H9 (cell line): ENCODE results near the gene IGLL1. TPM values are rescaled to one million over a fixed set of nuclear protein-coding genes. Genes with fewer than 3 reads are reported as not detected.
"Not testable (repeated sequence)": the region's sequence is repeated elsewhere in the genome, so short reads cannot be mapped to it uniquely, and the experiment has no call there.

Experiments
- DNase-seq: peaks from one replicate; pipeline ENCODE4 v3.0.0-alpha.2; 2017
- H2AFZ ChIP-seq: one replicate; pipeline ENCODE4 v1.6.1; 2013; ENCODE audit warnings: mild to moderate bottlenecking, low read length, control low read depth, moderate library complexity
- H2AK5ac ChIP-seq: 2 replicates; pipeline ENCODE4 v1.6.1; 2013; ENCODE audit warnings: low read length, control low read depth, mixed read lengths; ENCODE audit not compliant: insufficient read length
- H2BK120ac ChIP-seq: one replicate; pipeline ENCODE4 v1.6.1; 2013; ENCODE audit warnings: low read depth, mild to moderate bottlenecking, low read length, control low read depth, inconsistent platforms; ENCODE audit not compliant: poor library complexity, severe bottlenecking
- H2BK12ac ChIP-seq: 2 replicates; pipeline ENCODE4 v1.6.1; 2013; ENCODE audit warnings: low read length, control low read depth, mixed read lengths, low read depth; ENCODE audit not compliant: insufficient read length
- H2BK15ac ChIP-seq: 2 replicates; pipeline ENCODE4 v1.6.1; 2013; ENCODE audit warnings: low read depth, low read length, control low read depth
- H2BK20ac ChIP-seq: one replicate; pipeline ENCODE4 v1.6.1; 2013; ENCODE audit warnings: low read depth, mild to moderate bottlenecking, low read length, control low read depth, inconsistent platforms; ENCODE audit not compliant: poor library complexity, severe bottlenecking
- H2BK5ac ChIP-seq: 2 replicates; pipeline ENCODE4 v1.6.1; 2013; ENCODE audit warnings: low read length, control low read depth, mixed read lengths; ENCODE audit not compliant: insufficient read length
- H3K14ac ChIP-seq: 2 replicates; pipeline ENCODE4 v1.6.1; 2013; ENCODE audit warnings: low read length, control low read depth; ENCODE audit not compliant: insufficient read depth
- H3K18ac ChIP-seq: 2 replicates; pipeline ENCODE4 v1.6.1; 2013; ENCODE audit warnings: low read depth, mild to moderate bottlenecking, mixed read lengths, low read length, control low read depth; ENCODE audit not compliant: insufficient read length
- H3K23ac ChIP-seq: 2 replicates; pipeline ENCODE4 v1.6.1; 2013; ENCODE audit warnings: low read length, control low read depth, mixed read lengths, low read depth; ENCODE audit not compliant: insufficient read length
- H3K23me2 ChIP-seq: 2 replicates; pipeline ENCODE4 v1.6.1; 2013; ENCODE audit warnings: low read depth, mild to moderate bottlenecking, mixed read lengths, low read length, control low read depth; ENCODE audit not compliant: insufficient read length, poor library complexity, severe bottlenecking
- H3K27ac ChIP-seq: 2 replicates; pipeline ENCODE4 v1.5.1; 2013; ENCODE audit warnings: low read length, control low read depth, mixed read lengths, low read depth; ENCODE audit not compliant: insufficient read length
- H3K27me3 ChIP-seq: 2 replicates; pipeline ENCODE4 v1.6.1; 2013; ENCODE audit warnings: low read length, control low read depth, inconsistent platforms; ENCODE audit not compliant: insufficient read depth
- H3K4ac ChIP-seq: 2 replicates; pipeline ENCODE4 v1.6.1; 2013; ENCODE audit warnings: low read depth, mild to moderate bottlenecking, control low read depth, inconsistent platforms, low read length, moderate library complexity
- H3K4me1 ChIP-seq: 2 replicates; pipeline ENCODE4 v1.6.1; 2013; ENCODE audit warnings: low read length, control low read depth, inconsistent platforms; ENCODE audit not compliant: insufficient read depth
- H3K4me2 ChIP-seq: 2 replicates; pipeline ENCODE4 v1.6.1; 2013; ENCODE audit warnings: low read length, control low read depth, mixed read lengths; ENCODE audit not compliant: insufficient read length, insufficient read depth
- H3K56ac ChIP-seq: 2 replicates; pipeline ENCODE4 v1.6.1; 2013; ENCODE audit warnings: low read depth, mild to moderate bottlenecking, mixed read lengths, low read length, control low read depth; ENCODE audit not compliant: insufficient read length
- H3K79me1 ChIP-seq: 2 replicates; pipeline ENCODE4 v1.6.1; 2013; ENCODE audit warnings: low read depth, mild to moderate bottlenecking, moderate library complexity, low read length, control low read depth, inconsistent platforms; ENCODE audit not compliant: insufficient read depth, poor library complexity, severe bottlenecking
- H3K79me2 ChIP-seq: 2 replicates; pipeline ENCODE4 v1.6.1; 2013; ENCODE audit warnings: low read length, control low read depth, inconsistent platforms; ENCODE audit not compliant: insufficient read depth
- H3K9ac ChIP-seq: 2 replicates; pipeline ENCODE4 v1.6.1; 2013; ENCODE audit warnings: low read length, control low read depth, mixed read lengths; ENCODE audit not compliant: insufficient read length; ENCODE audit errors: extremely low read depth
- H3K9me3 ChIP-seq: one replicate; pipeline ENCODE4 v1.6.1; 2013; ENCODE audit warnings: low read depth, low read length, inconsistent platforms; ENCODE audit not compliant: control insufficient read depth
- H3T11ph ChIP-seq: one replicate; pipeline ENCODE4 v1.6.1; 2013; ENCODE audit warnings: mild to moderate bottlenecking, low read length, control low read depth, inconsistent platforms
- H4K20me1 ChIP-seq: one replicate; pipeline ENCODE4 v1.6.1; 2013; ENCODE audit not compliant: control insufficient read depth, insufficient read length, insufficient read depth
- H4K5ac ChIP-seq: 2 replicates; pipeline ENCODE4 v1.6.1; 2013; ENCODE audit warnings: low read depth, mild to moderate bottlenecking, mixed read lengths, low read length, control low read depth; ENCODE audit not compliant: insufficient read length
- H4K8ac ChIP-seq: replicated peaks from 2 replicates; pipeline ENCODE4 v1.6.1; 2013; ENCODE audit warnings: low read length, control low read depth, mixed read lengths, low read depth; ENCODE audit not compliant: insufficient read length
- H4K91ac ChIP-seq: 2 replicates; pipeline ENCODE4 v1.6.1; 2013; ENCODE audit warnings: low read depth, mild to moderate bottlenecking, moderate library complexity, mixed read lengths, low read length, control low read depth; ENCODE audit not compliant: insufficient read length
- H3K27ac Mint-ChIP-seq, 3 experiments: 2 replicates in 2 of 3; 3 replicates in 1 of 3; pipeline ENCODE4 v1.8.0; 2020 to 2021; ENCODE audit warnings: mixed read lengths in 3 of 3, mild to moderate bottlenecking in 1 of 3, moderate library complexity in 1 of 3
- H3K27me3 Mint-ChIP-seq: 2 replicates; pipeline ENCODE4 v1.8.0; 2021; ENCODE audit warnings: low read depth, mild to moderate bottlenecking, moderate library complexity, mixed read lengths
- H3K36me3 Mint-ChIP-seq, 3 experiments: 2 replicates in 2 of 3; 3 replicates in 1 of 3; pipeline ENCODE4 v1.8.0; 2020 to 2021; ENCODE audit warnings: low read depth in 3 of 3, mixed read lengths in 3 of 3; ENCODE audit not compliant: insufficient read depth in 1 of 3
- H3K4me1 Mint-ChIP-seq, 2 experiments: 2 replicates each; pipeline ENCODE4 v1.8.0; 2020; ENCODE audit warnings: mixed read lengths in 2 of 2
- H3K4me3 Mint-ChIP-seq, 2 experiments: 2 replicates in 1 of 2; 3 replicates in 1 of 2; pipeline ENCODE4 v1.8.0; 2020 to 2021; ENCODE audit warnings: mild to moderate bottlenecking in 2 of 2, mixed read lengths in 2 of 2, moderate library complexity in 1 of 2
- H3K9me3 Mint-ChIP-seq, 2 experiments: 2 replicates in 1 of 2; 3 replicates in 1 of 2; pipeline ENCODE4 v1.8.0; 2020; ENCODE audit warnings: mild to moderate bottlenecking in 2 of 2, mixed read lengths in 2 of 2, moderate library complexity in 1 of 2
- WGBS: extraction: QIAGEN DNeasy Blood & Tissue Kit; methylation state at CpG from one replicate; pipeline ENCODE4 v1.1.7; 2013; ENCODE audit warnings: missing lambda C conversion rate, low lambda C conversion rate, mixed read lengths; ENCODE audit not compliant: insufficient read length; ENCODE audit errors: extremely low coverage; 5-methylcytosine and 5-hydroxymethylcytosine counted together
- total RNA-seq: library from RNA; stranded (reverse); gene quantifications from 2 replicates; pipeline ENCODE4 v1.2.1, GENCODE V29; 2021
- TF ChIP-seq, protein P1 (sequence below): fragments of 200-600 bp; sonication (generic); conservative IDR thresholded peaks from 3 replicates; pipeline ENCODE4 v1.8.0; 2021; ENCODE audit warnings: antibody characterized with exemption, mild to moderate bottlenecking

IGLL1 gene
- total RNA-seq, 1 experiment from 2014 or later = not detected

DNA sequence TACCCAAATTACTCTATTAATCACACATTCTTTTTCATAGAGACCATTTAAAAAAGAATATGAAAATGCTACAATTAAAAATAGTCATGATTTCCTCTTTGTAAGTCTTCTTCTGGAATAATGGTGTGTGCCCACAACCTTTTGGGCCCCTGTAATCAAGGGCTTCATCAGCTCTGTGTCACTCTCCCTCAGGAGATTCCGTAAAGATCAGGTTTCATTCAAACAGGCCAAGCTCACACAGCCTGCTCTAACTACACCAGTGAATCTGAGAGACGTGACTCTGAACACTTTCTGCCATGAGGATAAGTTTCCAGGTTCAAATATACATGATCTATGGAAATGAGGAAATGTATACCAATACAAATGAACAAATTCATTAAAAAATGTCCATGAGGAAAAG lies 42.5 kb upstream of the IGLL1 start:
- no peaks in the 10 kb centered on the region for H3K9me3 ChIP-seq
- no peak overlapping the region for H2BK12ac ChIP-seq
- H3K4ac ChIP-seq = no peak overlapping the region
- no peak overlapping the region for H2BK5ac ChIP-seq
- no peak overlapping the region for H3T11ph ChIP-seq
- no peaks in the 10 kb centered on the region for H3K9me3 Mint-ChIP-seq
- H3K27ac ChIP-seq = no peak overlapping the region
- H3K27me3 Mint-ChIP-seq = peaks cover 79% of the 10 kb centered on the region
- no peaks in the 10 kb centered on the region; the same call in 1 of the 2 replicates for H3K27me3 ChIP-seq
- no peak overlapping the region for H3K9ac ChIP-seq
- no peak overlapping the region for H2AK5ac ChIP-seq
- H3K56ac ChIP-seq = no peak overlapping the region
- no peak overlapping the region for H3K4me3 Mint-ChIP-seq
- no peaks in the 10 kb centered on the region for H3K4me1 ChIP-seq
- no peak overlapping the region for H4K8ac ChIP-seq
- no peak overlapping the region for H2BK20ac ChIP-seq
- TF ChIP-seq, protein P1, sequence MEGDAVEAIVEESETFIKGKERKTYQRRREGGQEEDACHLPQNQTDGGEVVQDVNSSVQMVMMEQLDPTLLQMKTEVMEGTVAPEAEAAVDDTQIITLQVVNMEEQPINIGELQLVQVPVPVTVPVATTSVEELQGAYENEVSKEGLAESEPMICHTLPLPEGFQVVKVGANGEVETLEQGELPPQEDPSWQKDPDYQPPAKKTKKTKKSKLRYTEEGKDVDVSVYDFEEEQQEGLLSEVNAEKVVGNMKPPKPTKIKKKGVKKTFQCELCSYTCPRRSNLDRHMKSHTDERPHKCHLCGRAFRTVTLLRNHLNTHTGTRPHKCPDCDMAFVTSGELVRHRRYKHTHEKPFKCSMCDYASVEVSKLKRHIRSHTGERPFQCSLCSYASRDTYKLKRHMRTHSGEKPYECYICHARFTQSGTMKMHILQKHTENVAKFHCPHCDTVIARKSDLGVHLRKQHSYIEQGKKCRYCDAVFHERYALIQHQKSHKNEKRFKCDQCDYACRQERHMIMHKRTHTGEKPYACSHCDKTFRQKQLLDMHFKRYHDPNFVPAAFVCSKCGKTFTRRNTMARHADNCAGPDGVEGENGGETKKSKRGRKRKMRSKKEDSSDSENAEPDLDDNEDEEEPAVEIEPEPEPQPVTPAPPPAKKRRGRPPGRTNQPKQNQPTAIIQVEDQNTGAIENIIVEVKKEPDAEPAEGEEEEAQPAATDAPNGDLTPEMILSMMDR = no peak
- no peaks in the 10 kb centered on the region for H3K23me2 ChIP-seq
- DNase-seq = no peak
- no peak overlapping the region for H4K91ac ChIP-seq
- H3K4me2 ChIP-seq = no peak overlapping the region
- no CpG with 5 or more reads among the region's 2 CpGs for WGBS
- no peaks in the 10 kb centered on the region for H3K79me1 ChIP-seq
- H3K36me3 Mint-ChIP-seq = no peaks in the 10 kb centered on the region
- H4K20me1 ChIP-seq = no peaks in the 10 kb centered on the region
- no peak overlapping the region for H4K5ac ChIP-seq
- no peak overlapping the region for H3K23ac ChIP-seq
- H3K4me1 Mint-ChIP-seq = peaks cover 6 to 10% of the 10 kb centered on the region in 2 experiments; a peak in 3 of 4 replicates
- H2BK120ac ChIP-seq = no peak overlapping the region
- no peak overlapping the region for H3K27ac Mint-ChIP-seq
- no peaks in the 10 kb centered on the region for H3K79me2 ChIP-seq
- no peak overlapping the region for H2BK15ac ChIP-seq
- no peak overlapping the region for H2AFZ ChIP-seq
- H3K14ac ChIP-seq = no peak overlapping the region
- no peak overlapping the region for H3K18ac ChIP-seq

DNA sequence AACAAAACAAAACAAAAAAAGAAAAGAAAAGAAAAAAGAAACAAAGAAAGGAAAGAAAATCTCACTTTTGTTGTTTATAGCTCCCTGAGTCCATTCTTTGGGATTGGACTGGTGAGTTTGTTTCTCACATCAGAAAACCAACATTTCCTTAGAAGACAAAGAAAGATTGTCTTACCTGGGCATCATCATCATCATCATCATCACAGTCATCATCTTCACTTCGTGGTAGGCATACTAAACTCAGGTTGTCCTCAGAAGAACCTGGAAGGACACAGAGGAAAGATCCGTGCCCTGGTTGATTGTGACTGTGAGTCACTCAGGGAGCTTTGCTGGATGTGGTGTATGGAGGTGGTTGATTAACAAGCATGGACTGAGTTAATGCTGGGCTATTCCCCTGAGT lies 41.8 kb upstream of the IGLL1 start:
- not testable (repeated sequence) for H4K8ac ChIP-seq, H4K20me1 ChIP-seq, H2BK5ac ChIP-seq, H3K56ac ChIP-seq, H3K4me1 Mint-ChIP-seq, DNase-seq, H3K27ac Mint-ChIP-seq, H3K27me3 ChIP-seq, H4K91ac ChIP-seq, H3K9me3 Mint-ChIP-seq, H3K9ac ChIP-seq, H3K4me2 ChIP-seq, H2BK20ac ChIP-seq, H3K18ac ChIP-seq, H2AFZ ChIP-seq, H3K4ac ChIP-seq, H3K23me2 ChIP-seq, H3K4me3 Mint-ChIP-seq, H3K36me3 Mint-ChIP-seq, H2BK15ac ChIP-seq, H3K23ac ChIP-seq, H2AK5ac ChIP-seq, H3K27ac ChIP-seq, H3K79me2 ChIP-seq, H2BK12ac ChIP-seq, H3K79me1 ChIP-seq, H3K14ac ChIP-seq, H3T11ph ChIP-seq, H3K4me1 ChIP-seq, H3K9me3 ChIP-seq, H4K5ac ChIP-seq, H2BK120ac ChIP-seq
- no CpG with 5 or more reads among the region's 2 CpGs for WGBS
- H3K27me3 Mint-ChIP-seq = peaks cover 83% of the 10 kb centered on the region
